A673 (cell line): ENCODE data around the gene KIRREL3.

ENCODE experiments used
- CTCF ChIP-seq: fragments of 300-800, 200-600 bp; sonication (generic); conservative IDR thresholded peaks from 2 replicates; pipeline ENCODE4 v1.5.1; 2017; ENCODE audit warnings: low read depth, mild to moderate bottlenecking, antibody characterized with exemption, low read length, moderate library complexity, mixed read lengths
- EZH2 ChIP-seq: fragments of 200-600 bp; sonication (generic); IDR thresholded peaks from 2 replicates; pipeline ENCODE4 v1.6.1; 2017; ENCODE audit warnings: borderline replicate concordance, low read depth, mild to moderate bottlenecking, mixed read lengths, antibody characterized with exemption, low read length; ENCODE audit not compliant: poor library complexity, severe bottlenecking

DNA sequence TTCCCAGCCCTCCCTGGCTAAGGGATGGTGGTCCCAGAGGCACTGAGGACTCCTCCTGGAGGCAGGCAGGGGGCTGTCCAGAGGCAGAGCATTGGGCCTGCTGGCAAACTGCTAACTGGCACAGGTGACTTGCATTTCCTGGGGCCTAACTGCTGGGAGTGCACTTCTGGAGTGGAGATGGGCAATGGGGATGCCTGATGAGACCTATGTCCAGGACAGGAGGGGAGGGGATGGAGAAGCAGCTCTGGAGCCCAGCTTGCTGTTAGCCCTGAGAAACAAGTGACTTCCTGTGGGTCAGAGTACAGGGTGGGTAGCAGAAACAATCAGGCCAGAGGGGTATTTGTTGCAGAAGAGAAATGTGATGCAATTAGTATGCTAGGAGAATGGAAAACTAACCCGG lies 391.9 kb downstream of the KIRREL3 start:
- no peak for TF ChIP-seq CTCF
- TF ChIP-seq EZH2 = no peak
